ENCODE results near the gene KDF1.

GRCh38 chr1:26946270-26946669 is 14.0 kb downstream of the KDF1 start:
- TF ChIP-seq CTCF (IDR thresholded peaks at IDR 0.05) (no peak), POLR2AphosphoS5 (IDR thresholded peaks at IDR 0.05; ENCODE audit: low read depth, low read length) (no peak), CHD2 (IDR thresholded peaks at IDR 0.05; ENCODE audit: low read length, partially characterized antibody) (no peak)
- TF ChIP-seq, protein P1, sequence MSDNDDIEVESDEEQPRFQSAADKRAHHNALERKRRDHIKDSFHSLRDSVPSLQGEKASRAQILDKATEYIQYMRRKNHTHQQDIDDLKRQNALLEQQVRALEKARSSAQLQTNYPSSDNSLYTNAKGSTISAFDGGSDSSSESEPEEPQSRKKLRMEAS (IDR thresholded peaks at IDR 0.05; ENCODE audit: low read depth) = no peak
